Activated CD4-positive, alpha-beta T cell treated with anti-CD3 and anti-CD28 coated beads, Interleukin-2, amount 50 U/mL, for 24 hours (primary cell): Measurements from ENCODE around the gene SULT1E1.

Source experiments
- DNase-seq, 2 donors: peaks; one replicate each; pipeline ENCODE4 v3.0.0-alpha.2; 2020; ENCODE audit warnings: low read depth in 1 of 2, low spot score in 1 of 2

The SULT1E1 gene

DNA sequence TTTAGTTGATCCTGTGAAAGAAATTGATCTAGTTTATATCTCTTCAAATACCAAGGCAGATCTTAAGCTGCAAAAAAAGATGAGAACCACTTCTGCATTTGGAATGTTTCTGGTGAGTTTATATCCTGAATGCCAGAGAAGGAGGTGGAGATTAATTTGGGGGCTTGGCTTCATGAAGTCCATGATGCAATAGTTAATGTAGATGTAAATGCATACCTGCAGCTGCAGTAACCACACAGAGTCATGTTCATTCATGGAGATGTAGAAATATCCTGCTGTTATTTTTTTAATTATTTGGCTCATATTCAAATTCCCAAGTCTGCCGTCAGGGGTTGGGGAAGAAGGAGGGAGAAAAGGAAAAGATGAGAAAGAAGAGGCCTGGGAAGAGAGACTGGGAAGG, at the start of gene SULT1E1:
SULT1E1 (minus strand) TSS at position 94 of the 400 bp plus-strand sequence. CDS start 2,501 bp downstream, outside the sequence.
- no peak for DNase-seq

- DNase-seq, result no peak
Observed at GRCh38 chr4:69909195-69909594, 49.2 kb upstream of the SULT1E1 start.

GRCh38 chr4:69907151-69907550, 47.2 kb upstream of the SULT1E1 start:
- DNase-seq, result no peak

DNA sequence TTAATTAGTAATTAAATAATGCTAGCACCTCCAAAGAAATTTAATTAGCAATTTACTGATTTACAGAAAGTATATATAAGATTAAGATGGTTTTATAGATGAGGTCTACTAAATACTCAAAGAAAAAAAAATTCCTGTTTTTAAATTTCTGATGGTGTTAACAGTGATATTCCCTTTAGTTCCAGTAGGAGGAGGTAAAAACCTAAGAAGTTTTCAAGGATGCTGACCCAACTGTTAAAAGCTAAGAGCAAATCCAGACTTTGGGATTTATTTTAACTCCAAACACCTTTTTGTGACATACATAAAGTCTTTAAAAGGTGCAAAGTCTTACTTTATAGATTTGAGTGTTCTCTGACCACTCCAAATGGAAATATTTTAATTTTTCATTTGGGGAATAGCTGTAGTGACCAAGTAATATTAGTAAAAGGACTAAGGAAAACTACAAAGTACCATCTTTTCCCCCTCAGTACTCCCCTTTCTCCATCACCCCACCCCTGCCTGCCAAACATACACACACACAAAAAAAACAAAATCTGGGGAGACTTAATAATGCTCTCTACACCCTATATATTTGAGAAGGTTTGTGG, 36.7 kb upstream of the SULT1E1 start:
- DNase-seq, result no peak

GRCh38 chr4:69894721-69895120, 34.8 kb upstream of the SULT1E1 start:
- DNase-seq, result no peak

DNA sequence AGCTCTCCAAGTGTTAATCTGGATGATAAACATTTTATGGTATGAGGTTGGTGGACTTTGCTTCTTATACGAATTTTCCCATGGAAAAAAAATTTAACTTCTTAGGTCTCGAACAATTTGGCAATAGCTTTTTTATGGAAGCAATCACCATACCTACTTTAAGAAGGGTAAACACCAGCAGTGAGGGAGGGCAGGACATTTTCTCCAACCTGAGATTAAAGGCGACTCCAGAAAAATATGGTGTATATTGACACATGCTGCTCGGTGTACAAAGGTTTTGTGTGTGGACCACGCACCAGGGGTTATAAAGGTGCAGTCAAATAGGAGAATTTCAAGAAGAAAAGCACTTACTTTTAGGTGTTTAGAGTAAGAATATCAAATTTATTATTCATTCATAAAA, 34.2 kb upstream of the SULT1E1 start:
- no peak for DNase-seq

DNA sequence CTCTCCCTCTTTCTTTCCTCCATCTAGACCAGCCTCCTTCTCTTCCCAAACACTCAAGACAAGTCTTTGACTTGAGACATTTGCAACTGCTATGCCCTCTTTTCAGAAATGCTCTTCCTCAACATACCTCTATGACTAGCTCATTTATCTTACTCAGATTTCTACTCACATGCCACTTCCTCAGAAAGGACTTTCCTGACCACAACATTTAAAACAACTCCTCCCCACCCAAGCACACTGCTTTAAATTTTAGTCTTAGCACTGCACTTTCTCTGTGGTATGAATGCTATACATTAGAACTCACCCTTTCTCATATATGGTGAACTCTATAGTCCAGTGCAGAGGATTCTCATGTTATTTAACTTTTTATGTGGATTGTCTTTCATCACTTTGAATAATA, 28.4 kb upstream of the SULT1E1 start:
- no peak for DNase-seq

DNA sequence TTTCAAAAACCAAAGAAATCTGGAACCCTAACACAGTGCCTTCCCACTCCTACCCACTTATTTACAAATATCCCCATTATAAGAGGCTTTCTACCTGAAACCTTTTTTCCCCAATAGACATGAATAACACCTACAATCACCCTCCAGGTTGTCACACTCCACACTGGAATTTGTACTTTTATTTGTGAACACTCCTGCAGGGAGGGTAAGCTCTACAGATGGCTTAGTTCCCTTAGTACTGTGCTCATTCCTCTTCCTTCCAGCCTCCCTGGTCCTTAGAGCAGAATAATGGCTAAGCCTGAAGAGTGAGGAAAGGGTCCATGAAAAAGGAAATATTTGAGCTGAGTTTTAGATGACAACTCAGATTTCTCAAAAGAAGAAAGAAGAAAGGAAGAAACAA, 22.2 kb upstream of the SULT1E1 start:
- DNase-seq, result no peak

- DNase-seq, result peak in 1 of 2 donors; percentile 4
Observed at GRCh38 chr4:69881173-69881773, 21.3 kb upstream of the SULT1E1 start.

GRCh38 chr4:69878250-69878649, 18.3 kb upstream of the SULT1E1 start:
- no peak for DNase-seq

DNA sequence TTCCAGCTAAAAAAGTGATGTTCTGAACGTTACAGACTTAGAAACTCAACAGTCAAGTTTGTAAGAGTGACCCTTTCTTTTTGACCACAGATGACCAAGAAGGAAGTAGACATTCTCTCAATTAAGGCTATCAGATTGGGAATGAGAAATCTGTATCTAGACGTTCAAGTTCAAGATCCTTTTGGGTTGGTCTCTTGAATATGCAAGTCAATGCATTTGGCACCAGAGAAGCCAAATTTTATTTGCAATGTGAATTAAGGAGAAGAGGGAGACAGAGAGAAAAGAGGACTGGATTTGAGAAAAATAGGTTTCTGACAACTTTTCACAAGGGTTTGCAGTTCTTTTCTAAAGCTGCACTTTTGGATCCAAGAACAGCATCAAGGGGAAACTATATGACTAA, 17.5 kb upstream of the SULT1E1 start:
- DNase-seq, result no peak

GRCh38 chr4:69876071-69876470, 16.1 kb upstream of the SULT1E1 start:
- DNase-seq, result no peak

GRCh38 chr4:69875576-69875975, 15.6 kb upstream of the SULT1E1 start:
- DNase-seq, result no peak

GRCh38 chr4:69874507-69874906, 14.6 kb upstream of the SULT1E1 start:
- no peak for DNase-seq

GRCh38 chr4:69861756-69862155, 1.8 kb upstream of the SULT1E1 start:
- no peak for DNase-seq

- DNase-seq, result no peak
Observed at GRCh38 chr4:69860521-69861298, 765 bp upstream of the SULT1E1 start.

DNA sequence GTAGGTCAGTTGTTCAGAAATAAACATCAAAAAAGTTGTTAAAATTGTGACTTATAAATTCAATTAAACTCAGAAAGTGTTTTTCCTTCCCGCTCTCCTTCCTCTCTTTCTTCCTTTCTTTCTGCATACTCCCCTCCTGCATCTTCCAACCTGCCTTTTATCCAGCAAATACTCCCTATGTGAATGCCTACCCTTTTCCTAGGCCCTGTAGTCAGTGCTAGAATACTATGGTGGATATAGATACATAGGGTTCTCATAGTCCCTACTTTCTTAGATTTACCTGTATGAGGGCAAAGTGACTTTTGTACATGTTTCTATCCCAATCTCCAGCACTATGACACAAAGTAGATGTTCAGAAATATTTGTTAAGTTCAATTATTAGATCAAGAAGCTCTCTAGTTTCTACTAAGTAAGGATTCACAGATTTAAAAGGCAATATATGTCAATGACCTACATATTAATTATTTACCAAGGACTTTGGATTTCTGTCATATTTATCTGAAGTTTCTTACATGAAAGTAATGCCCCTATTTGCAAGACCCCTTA, 732 bp downstream of the SULT1E1 start:
- no peak for DNase-seq

GRCh38 chr4:69858690-69859089, 1.3 kb downstream of the SULT1E1 start:
- DNase-seq, result no peak

DNA sequence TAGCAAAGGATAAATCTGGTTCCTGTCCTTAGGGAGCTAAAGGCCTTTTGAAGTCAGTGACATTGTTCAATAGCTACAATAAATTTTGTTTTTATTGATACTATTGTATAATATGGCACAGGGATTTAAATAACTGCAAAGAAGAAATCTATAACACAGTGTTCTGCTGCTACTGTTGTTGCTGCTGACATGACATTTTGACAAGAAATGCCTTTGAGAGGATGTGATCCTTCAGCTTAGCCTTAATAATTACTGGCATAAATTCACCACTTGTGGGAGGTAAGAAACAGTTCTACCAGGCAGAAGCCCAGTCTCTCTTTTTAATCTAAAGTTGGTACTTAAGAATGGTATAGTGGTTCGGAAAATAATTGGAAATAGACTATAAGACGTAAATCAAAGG, 4.1 kb downstream of the SULT1E1 start:
- DNase-seq, result no peak

GRCh38 chr4:69849969-69850368, 10.0 kb downstream of the SULT1E1 start:
- DNase-seq, result no peak

DNA sequence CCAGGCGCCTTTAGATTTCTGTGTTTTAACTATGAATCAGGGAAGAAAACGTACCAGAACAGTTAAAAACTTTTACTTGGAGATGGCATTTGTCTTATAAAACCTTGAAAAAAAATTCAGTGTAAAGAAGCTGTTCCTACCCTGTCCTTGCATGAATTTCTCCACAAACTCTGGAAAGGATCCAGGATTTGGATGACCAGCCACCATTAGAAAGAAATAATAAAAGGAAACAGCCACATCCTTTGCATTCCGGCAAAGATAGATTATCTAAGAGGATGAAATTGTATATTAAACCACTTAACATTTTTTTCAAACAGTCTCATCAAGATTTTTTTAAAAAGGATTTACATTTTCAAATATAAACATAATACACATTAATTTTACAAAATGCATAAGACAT, 10.6 kb downstream of the SULT1E1 start:
- DNase-seq, result no peak

GRCh38 chr4:69848028-69848427, 11.9 kb downstream of the SULT1E1 start:
- no peak for DNase-seq
